K562 (cell line): ENCODE results near the gene AIF1. TPM values are rescaled to one million over a fixed set of nuclear protein-coding genes. Genes with fewer than 3 reads are reported as not detected.

Experiments used
- CSDE1 ChIP-seq, 2 experiments: fragments of 450-650 bp; IDR thresholded peaks; 2 replicates each; pipeline ENCODE4 v1.6.1; 2016; ENCODE audit warnings: mild to moderate bottlenecking in 1 of 2
- FOXK1 ChIP-seq: sonication (generic); formaldehyde crosslinking; IDR thresholded peaks from 2 replicates; pipeline ENCODE4 v1.8.0; 2022; ENCODE audit warnings: missing genetic modification reagents, mild to moderate bottlenecking, borderline replicate concordance
- KDM4B ChIP-seq, 2 experiments: fragments of 450-650 bp in 1 of 2; sonication (generic) in 1 of 2; IDR thresholded peaks; 2 replicates each; pipeline ENCODE4 v1.6.1; 2016 to 2017; ENCODE audit warnings: borderline replicate concordance in 2 of 2, antibody characterized with exemption in 1 of 2, low read depth in 1 of 2, mild to moderate bottlenecking in 1 of 2
- OTX1 ChIP-seq: fragments of 450-650 bp; formaldehyde crosslinking; IDR thresholded peaks from 2 replicates; pipeline ENCODE4 v1.4.0; 2022; ENCODE audit warnings: mild to moderate bottlenecking
- SAP30 ChIP-seq: fragments of 200-600 bp; sonication (generic); IDR thresholded peaks from 2 replicates; pipeline ENCODE4 v1.6.1; 2012; ENCODE audit warnings: borderline replicate concordance, low read depth, mild to moderate bottlenecking, moderate library complexity, low read length, control low read depth, inconsistent platforms; ENCODE audit not compliant: insufficient read depth, poor library complexity, severe bottlenecking
- ZFP36 ChIP-seq: fragments of 150-350 bp; IDR thresholded peaks from 2 replicates; pipeline ENCODE4 v1.6.1; 2018; ENCODE audit warnings: low read length, low read depth; ENCODE audit not compliant: partially characterized antibody
- ZNF253 ChIP-seq: fragments of 250-450 bp; sonication (Bioruptor Pico); conservative IDR thresholded peaks from 2 replicates; pipeline ENCODE4 v1.6.1; 2021; ENCODE audit warnings: mild to moderate bottlenecking
- ZNF785 ChIP-seq: fragments of 250-450 bp; sonication (Bioruptor Pico); IDR thresholded peaks from 2 replicates; pipeline ENCODE4 v1.4.0; 2020; ENCODE audit warnings: mild to moderate bottlenecking
- polyA plus RNA-seq, 8 experiments: library from polyadenylated mRNA; depleted of rRNA in 4 of 8; stranded (reverse) in 5 of 8; unstranded in 3 of 8; fragments of >200 nt; fragmentation: Nextera tagmentation in 2 of 8; fragmentation: Illumina TruSeq in 1 of 8; extraction: Ambion mirVana in 2 of 8; extraction: Trizol in 1 of 8; gene quantifications; 2 replicates each; pipeline versions ENCODE4 v1.2.1 to v1.2.3, GENCODE V29; 2011 to 2014; ENCODE audit warnings: inconsistent platforms in 1 of 8, missing spikeins in 1 of 8
- total RNA-seq, 7 experiments: library from RNA; depleted of rRNA in 6 of 7; stranded (reverse); fragments of >200 nt in 6 of 7; fragmentation: Illumina TruSeq in 2 of 7; extraction: Trizol in 2 of 7; gene quantifications; 2 replicates each; pipeline versions ENCODE4 v1.2.1 to v1.2.3, GENCODE V29; 2011 to 2021; ENCODE audit warnings: low replicate concordance in 1 of 7
- TF ChIP-seq, protein P1 (sequence below): sonication (generic); formaldehyde crosslinking; IDR thresholded peaks from 2 replicates; pipeline ENCODE4 v1.8.0; 2022; ENCODE audit warnings: mild to moderate bottlenecking, missing genetic modification reagents
- TF ChIP-seq, protein P2 (sequence below): fragments of 450-650 bp; formaldehyde crosslinking; conservative IDR thresholded peaks from 2 replicates; pipeline ENCODE4 v1.4.0; 2022; ENCODE audit warnings: mild to moderate bottlenecking, missing genetic modification characterization
- TF ChIP-seq, protein P3 (sequence below): fragments of 250-450 bp; sonication (Bioruptor Pico); IDR thresholded peaks from 2 replicates; pipeline ENCODE4 v1.4.0; 2020; ENCODE audit warnings: borderline replicate concordance
- TF ChIP-seq, protein P4 (sequence below): fragments of 450-650 bp; formaldehyde crosslinking; IDR thresholded peaks from 2 replicates; pipeline ENCODE4 v1.4.0; 2022; ENCODE audit warnings: missing genetic modification characterization
- TF ChIP-seq, protein P5 (sequence below): fragments of 450-650 bp; IDR thresholded peaks from 2 replicates; pipeline ENCODE4 v1.7.1; 2018; ENCODE audit warnings: mild to moderate bottlenecking, low read depth; ENCODE audit not compliant: partially characterized antibody

The AIF1 gene
- total and polyA plus RNA-seq, 9 of the 15 experiments (the other 6 are each of a cell fraction or from before 2014, with no cell fraction given) = 9.4 to 33.4 (median 19.4) TPM

DNA sequence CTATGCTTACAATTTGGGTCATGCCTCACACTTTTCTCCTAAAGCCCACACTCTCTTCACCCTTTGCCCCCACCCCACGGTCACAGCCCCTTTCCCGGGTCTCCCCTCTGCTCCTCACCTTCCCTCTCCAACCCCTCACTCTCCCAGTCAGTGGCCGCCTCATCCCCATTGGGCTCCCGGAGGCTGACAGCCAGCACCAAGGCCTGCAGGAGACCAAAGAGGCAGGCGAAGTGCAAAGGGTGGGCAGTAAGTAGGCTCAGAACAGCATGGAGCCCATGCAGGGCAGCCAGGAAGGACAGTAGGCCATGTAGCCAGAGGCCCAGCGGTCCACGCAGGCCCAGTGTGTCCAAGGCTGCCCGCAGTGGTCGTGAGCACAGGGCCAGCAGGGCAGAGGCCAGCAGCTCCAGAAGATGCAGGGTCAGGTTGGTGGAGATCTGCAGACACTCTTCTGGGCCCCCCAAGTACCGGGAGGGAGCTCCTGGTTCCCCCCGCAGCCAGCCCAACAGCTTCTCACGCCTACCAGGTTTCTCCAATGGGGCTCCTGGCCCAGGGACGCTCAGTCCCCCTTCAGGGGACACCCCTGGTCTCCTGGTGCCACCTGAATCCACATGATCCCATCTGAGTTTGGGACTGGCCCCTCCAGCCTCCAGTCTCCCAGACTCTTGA is 44.1 kb downstream of the AIF1 start (continued):
- TF ChIP-seq, protein P1, sequence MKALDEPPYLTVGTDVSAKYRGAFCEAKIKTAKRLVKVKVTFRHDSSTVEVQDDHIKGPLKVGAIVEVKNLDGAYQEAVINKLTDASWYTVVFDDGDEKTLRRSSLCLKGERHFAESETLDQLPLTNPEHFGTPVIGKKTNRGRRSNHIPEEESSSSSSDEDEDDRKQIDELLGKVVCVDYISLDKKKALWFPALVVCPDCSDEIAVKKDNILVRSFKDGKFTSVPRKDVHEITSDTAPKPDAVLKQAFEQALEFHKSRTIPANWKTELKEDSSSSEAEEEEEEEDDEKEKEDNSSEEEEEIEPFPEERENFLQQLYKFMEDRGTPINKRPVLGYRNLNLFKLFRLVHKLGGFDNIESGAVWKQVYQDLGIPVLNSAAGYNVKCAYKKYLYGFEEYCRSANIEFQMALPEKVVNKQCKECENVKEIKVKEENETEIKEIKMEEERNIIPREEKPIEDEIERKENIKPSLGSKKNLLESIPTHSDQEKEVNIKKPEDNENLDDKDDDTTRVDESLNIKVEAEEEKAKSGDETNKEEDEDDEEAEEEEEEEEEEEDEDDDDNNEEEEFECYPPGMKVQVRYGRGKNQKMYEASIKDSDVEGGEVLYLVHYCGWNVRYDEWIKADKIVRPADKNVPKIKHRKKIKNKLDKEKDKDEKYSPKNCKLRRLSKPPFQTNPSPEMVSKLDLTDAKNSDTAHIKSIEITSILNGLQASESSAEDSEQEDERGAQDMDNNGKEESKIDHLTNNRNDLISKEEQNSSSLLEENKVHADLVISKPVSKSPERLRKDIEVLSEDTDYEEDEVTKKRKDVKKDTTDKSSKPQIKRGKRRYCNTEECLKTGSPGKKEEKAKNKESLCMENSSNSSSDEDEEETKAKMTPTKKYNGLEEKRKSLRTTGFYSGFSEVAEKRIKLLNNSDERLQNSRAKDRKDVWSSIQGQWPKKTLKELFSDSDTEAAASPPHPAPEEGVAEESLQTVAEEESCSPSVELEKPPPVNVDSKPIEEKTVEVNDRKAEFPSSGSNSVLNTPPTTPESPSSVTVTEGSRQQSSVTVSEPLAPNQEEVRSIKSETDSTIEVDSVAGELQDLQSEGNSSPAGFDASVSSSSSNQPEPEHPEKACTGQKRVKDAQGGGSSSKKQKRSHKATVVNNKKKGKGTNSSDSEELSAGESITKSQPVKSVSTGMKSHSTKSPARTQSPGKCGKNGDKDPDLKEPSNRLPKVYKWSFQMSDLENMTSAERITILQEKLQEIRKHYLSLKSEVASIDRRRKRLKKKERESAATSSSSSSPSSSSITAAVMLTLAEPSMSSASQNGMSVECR (CRISPR knock-in tag) = peak; percentile 21; the same call in 1 of the 2 replicates
- no peak for TF ChIP-seq CSDE1 (IDR thresholded peaks at IDR 0.05)
- TF ChIP-seq OTX1 = 0 out of 2 replicates have a peak, but pooled peaks have one; percentile 29
- TF ChIP-seq, protein P2, sequence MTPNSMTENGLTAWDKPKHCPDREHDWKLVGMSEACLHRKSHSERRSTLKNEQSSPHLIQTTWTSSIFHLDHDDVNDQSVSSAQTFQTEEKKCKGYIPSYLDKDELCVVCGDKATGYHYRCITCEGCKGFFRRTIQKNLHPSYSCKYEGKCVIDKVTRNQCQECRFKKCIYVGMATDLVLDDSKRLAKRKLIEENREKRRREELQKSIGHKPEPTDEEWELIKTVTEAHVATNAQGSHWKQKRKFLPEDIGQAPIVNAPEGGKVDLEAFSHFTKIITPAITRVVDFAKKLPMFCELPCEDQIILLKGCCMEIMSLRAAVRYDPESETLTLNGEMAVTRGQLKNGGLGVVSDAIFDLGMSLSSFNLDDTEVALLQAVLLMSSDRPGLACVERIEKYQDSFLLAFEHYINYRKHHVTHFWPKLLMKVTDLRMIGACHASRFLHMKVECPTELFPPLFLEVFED = 0 out of 2 replicates have a peak, but pooled peaks have one; percentile 61
- TF ChIP-seq, protein P3, sequence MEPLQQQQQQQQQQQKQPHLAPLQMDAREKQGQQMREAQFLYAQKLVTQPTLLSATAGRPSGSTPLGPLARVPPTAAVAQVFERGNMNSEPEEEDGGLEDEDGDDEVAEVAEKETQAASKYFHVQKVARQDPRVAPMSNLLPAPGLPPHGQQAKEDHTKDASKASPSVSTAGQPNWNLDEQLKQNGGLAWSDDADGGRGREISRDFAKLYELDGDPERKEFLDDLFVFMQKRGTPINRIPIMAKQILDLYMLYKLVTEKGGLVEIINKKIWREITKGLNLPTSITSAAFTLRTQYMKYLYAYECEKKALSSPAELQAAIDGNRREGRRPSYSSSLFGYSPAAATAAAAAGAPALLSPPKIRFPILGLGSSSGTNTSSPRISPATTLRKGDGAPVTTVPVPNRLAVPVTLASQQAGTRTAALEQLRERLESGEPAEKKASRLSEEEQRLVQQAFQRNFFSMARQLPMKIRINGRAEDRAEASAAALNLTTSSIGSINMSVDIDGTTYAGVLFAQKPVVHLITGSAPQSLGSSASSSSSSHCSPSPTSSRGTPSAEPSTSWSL (CRISPR knock-in tag) = no peak
- TF ChIP-seq, protein P4, sequence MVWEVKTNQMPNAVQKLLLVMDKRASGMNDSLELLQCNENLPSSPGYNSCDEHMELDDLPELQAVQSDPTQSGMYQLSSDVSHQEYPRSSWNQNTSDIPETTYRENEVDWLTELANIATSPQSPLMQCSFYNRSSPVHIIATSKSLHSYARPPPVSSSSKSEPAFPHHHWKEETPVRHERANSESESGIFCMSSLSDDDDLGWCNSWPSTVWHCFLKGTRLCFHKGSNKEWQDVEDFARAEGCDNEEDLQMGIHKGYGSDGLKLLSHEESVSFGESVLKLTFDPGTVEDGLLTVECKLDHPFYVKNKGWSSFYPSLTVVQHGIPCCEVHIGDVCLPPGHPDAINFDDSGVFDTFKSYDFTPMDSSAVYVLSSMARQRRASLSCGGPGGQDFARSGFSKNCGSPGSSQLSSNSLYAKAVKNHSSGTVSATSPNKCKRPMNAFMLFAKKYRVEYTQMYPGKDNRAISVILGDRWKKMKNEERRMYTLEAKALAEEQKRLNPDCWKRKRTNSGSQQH (CRISPR knock-in tag) = 0 out of 2 replicates have a peak, but pooled peaks have one; percentile 16
- TF ChIP-seq FOXK1 (CRISPR knock-in tag) = 0 out of 2 replicates have a peak, but pooled peaks have one; percentile 60
- TF ChIP-seq, protein P5, sequence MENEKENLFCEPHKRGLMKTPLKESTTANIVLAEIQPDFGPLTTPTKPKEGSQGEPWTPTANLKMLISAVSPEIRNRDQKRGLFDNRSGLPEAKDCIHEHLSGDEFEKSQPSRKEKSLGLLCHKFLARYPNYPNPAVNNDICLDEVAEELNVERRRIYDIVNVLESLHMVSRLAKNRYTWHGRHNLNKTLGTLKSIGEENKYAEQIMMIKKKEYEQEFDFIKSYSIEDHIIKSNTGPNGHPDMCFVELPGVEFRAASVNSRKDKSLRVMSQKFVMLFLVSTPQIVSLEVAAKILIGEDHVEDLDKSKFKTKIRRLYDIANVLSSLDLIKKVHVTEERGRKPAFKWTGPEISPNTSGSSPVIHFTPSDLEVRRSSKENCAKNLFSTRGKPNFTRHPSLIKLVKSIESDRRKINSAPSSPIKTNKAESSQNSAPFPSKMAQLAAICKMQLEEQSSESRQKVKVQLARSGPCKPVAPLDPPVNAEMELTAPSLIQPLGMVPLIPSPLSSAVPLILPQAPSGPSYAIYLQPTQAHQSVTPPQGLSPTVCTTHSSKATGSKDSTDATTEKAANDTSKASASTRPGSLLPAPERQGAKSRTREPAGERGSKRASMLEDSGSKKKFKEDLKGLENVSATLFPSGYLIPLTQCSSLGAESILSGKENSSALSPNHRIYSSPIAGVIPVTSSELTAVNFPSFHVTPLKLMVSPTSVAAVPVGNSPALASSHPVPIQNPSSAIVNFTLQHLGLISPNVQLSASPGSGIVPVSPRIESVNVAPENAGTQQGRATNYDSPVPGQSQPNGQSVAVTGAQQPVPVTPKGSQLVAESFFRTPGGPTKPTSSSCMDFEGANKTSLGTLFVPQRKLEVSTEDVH = no peak
- TF ChIP-seq ZNF253 = no peak
- no peak for TF ChIP-seq ZNF785 (CRISPR knock-in tag)
- no peak for TF ChIP-seq KDM4B (IDR thresholded peaks at IDR 0.05; ENCODE audit: borderline replicate concordance in 2 of 2, low read depth in 1 of 2)
- TF ChIP-seq ZFP36 = no peak
- peak; percentile 29 for TF ChIP-seq SAP30
